CD4-positive, alpha-beta T cell treated with Interferon alpha-2 for 1 hour (primary cell): ENCODE results near the gene GPR176.

Experiments used
- DNase-seq, 2 donors: peaks; one replicate each; pipeline ENCODE4 v3.0.0-alpha.2; 2020 to 2022

GPR176 gene, protein sequence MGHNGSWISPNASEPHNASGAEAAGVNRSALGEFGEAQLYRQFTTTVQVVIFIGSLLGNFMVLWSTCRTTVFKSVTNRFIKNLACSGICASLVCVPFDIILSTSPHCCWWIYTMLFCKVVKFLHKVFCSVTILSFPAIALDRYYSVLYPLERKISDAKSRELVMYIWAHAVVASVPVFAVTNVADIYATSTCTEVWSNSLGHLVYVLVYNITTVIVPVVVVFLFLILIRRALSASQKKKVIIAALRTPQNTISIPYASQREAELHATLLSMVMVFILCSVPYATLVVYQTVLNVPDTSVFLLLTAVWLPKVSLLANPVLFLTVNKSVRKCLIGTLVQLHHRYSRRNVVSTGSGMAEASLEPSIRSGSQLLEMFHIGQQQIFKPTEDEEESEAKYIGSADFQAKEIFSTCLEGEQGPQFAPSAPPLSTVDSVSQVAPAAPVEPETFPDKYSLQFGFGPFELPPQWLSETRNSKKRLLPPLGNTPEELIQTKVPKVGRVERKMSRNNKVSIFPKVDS

DNA sequence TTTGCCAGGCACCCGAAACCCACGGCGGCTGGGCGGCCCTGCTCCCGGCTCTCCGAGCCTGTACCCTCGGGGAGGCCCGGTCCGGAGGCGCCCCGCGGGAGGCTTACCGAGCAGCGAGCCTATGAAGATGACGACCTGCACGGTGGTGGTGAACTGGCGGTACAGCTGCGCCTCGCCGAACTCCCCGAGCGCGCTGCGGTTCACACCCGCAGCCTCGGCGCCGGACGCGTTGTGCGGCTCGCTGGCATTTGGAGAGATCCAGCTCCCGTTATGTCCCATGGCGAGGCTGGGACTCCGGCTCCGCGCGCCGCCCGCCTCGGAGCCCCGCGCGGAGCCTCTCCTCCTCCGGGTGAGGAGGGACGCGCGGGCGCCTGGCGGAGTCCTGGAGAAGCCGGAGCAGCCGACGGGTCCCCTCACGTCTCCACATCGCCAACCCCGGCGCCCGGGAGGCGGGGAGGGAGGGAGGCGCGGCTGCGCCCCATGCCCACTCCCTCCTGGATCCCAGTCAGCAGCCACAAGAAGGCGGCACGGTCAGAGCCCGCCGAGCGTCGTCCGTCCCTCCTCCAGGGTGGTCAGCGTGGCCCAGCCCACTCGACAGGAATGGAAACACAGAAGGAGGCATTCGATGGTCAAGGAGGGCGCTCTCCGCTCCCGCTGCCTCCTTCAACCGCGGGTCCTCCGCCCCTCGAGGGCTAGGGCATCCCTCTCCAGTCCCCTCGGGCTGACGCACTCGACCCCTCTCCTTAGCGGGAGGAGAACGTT lies at the start of gene GPR176:
GPR176 (minus strand) TSS at position 519 of the 762 bp plus-strand sequence; CDS start at position 279, 240 bp downstream.
- peak in 1 of 2 donors; percentile 36 for DNase-seq

DNA sequence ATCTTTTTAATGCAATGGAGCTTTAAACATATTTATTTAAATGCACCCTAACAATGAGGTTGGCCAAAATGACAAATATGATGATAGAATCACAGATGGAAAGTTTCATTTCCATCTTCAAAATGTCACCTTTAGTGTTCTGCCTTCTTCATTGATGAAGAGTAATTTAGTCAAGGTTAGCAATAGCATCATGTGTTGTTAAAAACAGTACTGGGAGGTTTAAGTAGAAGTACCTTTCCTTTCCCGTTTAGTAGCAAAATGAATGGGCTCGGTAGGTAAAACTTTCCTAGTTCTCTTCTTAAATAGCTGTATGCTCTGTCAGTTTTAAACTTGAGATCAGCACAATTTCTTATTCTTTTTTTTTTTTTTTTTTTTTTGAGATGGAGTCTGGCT lies 48.9 kb upstream of the GPR176 start:
- DNase-seq, result no peak

DNA sequence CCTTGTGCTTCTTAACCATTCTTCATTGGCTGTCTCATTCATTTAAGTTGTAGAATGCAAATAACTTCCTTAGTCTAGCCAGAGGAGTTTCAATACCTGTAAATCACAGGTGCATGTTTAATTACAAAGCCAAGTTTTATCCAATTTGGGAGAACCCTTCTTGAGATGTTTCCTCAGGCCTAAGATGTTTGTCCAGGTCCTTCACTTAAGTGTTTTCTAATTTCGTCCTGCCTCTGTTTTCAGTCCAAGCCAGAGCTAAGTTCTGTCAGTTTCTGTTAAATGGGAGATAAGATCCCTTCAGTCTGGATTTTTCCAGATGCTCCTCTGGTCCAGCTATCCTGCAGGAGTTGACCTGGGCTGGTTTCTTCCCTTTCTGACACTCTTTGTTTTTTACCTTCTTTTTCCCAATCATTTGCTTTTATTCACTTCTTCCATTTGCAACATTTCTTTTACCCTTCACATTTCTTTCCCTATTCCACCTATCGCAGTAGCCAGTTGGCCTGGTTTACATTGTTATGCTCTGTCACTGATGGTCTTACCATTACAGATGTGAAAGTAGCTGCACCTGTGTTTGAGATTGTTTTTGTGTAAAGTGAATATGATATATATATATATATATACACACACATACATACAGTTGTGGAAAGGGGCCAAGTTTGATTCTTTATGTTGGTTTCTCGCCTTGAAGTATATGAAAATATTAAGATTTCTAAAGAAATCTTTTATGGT lies 48.4 kb upstream of the GPR176 start:
- DNase-seq, result no peak

DNA sequence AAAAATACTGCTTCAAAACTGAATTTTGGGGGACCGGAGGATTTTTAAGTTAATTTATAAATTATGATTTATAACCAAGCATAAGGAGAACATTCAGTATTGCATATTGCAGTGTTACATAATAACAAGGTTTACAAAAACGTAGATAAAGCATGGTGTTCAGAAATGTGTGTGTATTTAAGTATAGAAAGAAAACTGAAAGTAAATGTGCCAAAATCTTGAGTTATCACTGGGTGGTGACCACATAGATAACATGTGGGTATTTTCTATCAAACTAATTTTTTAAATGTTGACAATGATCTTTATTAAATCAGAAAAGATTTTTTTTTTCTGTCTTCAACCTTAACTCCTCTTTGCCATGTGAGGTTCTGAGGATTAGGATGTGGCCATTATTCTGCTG lies 46.5 kb upstream of the GPR176 start:
- DNase-seq, result peak in 1 of 2 donors; percentile 0

DNA sequence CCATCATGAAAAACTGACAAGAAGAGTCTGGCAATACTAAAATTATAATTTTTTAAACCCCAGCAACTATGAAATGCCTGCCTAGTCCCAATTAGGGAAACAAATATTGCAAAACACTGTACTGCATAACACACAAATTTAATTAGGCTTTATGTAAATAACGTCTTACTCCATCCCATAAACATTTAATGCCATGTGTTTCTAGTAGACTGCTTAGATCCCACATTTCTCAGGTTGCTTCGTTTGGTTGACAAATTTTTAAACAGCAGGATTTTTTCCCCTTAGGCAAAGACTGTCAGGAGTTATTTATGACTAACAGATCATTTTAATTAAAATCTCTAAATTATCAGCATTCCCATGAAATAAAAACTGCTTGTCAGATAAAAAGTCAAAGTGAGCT lies 43.7 kb upstream of the GPR176 start:
- DNase-seq, result no peak

DNA sequence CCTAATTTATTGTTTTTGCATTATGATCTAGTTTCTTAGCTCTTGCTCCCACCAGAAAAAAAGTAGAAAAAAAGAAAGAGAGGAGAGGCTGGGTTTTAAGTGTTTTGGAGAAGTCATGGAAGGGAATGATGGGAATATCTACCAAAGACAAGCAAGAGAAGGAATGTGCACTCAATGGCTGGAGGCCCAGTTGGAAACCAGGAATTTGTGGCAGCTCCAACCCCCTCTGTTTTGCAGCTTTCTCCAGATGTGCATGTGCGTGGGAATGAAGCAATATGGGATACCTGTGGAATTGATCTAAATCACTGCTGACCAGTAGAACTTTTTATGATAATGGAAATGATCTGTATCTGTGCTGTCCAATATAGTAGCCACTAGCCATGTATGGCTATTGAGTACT lies 41.0 kb upstream of the GPR176 start:
- no peak for DNase-seq

DNA sequence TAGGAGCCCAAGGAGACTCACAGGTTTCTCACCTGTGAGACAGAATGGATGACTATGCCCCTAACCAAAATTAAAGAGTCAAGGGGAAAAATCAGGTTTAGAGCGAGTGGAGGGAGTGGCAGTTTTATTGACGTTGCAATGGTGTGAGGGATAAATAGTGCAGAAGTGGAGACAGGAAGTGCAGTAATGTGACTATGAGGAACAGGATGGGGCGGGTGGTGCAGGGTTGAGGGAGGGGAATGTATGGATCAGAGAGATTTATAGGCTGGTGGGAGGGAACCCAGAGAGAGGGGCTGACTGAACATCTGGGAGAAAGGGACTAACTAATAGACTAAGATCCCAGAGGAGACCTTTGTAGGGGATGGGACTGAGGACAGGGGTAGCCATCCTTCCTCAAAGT lies 40.3 kb upstream of the GPR176 start:
- no peak for DNase-seq

DNA sequence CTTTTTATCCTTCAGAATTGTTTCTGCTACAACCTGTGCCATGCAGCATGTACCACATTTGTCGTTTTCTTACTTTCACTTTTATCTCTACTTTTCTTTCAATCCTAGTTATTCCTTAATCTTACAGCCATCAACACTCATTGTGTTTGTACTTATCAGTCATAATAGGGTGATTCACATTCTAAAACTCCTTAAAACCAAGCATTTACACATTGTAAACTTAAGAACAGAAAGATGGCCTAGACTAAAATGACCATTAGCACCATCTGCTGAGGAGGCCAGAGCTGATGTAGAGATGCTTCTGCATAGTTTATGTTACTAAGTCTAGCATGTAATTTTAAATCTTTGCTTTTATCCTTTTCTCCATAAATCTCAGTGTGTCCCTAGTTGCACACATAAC lies 39.3 kb upstream of the GPR176 start:
- DNase-seq, result no peak

DNA sequence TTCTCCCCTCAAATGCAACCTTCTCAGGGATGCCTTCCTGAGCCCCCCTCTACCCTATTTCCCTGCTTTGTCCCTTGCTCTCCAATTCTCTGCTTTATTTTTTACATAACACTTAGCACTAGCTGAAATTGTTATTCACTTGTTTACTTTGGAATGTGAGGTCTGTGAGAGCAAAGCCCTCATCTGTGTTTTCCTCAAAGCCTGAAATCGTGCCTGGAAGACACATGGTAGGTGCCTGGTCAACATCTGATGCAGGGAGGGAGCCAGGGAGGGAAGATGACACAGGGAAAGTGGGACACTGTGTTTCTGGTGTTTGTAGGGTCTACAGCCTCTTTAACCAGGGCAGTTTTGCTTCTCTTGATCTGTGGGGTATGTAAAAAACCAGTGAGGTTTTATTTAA lies 37.4 kb upstream of the GPR176 start:
- DNase-seq, result no peak

DNA sequence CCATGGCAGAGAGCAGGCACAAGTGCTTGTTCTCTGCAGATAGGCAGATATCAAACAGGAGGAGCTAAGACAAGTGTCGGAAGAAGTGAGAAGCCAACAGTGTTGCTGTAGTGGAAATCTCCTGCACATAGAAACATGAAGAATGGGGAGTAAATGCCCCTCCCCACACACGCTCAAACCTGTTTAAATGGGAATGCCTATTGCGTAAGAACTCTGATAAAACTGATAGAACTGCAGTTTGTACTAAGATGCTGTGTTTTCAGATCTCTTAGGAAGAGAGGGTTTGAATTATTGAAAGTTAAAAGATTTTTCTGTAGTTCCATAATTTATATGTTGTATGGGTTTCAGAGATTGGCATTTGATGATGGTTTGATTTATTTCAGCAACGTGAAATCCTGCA lies 33.5 kb upstream of the GPR176 start:
- DNase-seq, result no peak

DNA sequence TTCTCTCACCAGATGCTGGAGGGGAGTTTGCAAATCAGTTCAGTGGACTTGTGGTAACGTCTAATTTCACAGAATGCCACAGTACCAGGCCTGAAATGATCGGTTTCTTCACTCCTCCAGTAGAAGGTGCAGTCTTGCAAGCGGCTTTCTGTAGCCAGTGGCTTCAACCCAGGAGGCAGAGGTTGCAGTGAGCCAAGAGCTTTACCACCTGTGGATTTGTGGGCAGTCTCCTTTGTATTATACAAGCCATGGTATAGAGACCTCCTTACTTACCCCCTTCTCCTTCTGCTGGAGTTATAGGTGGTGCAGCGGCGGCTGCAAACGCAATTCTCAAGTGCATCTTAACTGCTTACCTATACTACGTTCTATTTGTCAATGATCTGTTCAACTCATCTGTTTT lies 31.5 kb upstream of the GPR176 start:
- no peak for DNase-seq

DNA sequence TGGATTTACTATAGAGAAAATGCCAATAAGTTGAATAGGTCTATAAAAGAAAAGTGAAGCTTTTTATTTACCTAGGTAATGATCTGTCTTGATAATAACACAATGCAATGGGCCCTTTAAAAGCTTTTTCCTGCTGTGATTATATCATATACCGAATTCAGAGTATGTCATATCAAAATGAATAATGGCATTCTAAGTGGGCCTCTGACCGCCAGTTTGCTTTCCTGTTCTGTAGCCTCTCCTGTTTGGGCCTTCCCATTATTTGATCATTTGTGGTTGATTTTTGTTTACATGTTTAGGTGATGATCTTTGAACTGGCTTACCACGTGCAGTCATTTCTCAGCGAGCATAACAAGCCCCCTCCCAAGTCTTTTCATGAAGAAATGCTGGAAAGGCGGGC lies 28.8 kb upstream of the GPR176 start:
- no peak for DNase-seq

DNA sequence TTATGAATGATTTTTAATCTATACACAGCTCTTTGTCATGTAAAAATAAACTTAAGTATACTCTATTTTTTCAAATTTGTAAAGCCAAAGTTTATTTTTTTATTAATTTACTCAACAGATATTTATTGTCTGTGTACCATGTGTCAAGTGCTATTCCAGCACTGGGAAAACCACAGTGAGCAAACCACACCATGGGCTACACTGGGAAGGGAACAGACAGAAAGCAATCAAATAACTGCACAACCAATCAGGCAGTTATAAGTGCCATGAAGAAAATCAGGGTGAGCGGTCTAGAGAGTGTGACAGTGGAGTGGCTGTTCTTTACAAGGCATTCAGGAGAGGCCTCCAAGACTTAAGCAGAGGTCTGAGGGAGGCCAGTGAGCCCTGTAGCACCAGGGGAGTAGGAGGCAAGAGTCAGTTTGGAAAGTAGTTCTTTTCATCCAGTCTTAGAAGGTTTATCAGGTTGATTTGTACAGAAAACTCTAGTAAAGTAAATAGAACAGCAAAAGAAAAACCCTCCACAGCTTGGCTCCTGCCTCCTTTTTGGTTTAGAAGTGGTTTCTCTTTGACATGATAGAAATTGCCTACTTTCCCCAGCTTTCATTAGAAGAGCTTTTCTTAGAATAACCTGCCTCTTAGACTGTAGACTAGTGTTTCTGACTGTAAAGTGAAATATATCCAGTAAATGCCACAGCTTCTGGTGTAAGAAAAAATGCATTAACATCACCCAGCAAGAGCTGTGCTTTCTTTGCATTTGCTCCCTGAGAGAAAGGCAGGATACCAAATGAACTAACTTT lies 27.5 kb upstream of the GPR176 start:
- no peak for DNase-seq

DNA sequence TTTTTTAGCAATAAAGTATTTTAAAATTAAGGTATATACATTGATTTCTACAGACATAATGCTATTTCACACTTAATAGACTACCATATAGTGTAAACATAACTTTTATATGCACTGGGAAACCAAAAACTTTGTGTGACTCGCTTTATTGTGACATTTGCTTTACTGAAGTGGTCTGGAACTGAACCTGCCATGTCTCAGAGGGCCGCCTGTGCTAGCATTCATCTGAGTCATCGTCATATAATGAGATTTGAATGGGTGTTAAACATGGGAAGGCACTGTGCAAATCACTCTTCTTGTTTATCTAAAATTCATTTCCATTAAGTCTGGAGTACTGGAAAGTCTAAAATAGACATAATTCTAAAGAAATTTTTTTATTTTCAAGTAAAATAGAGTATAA lies 26.8 kb upstream of the GPR176 start:
- DNase-seq, result no peak

DNA sequence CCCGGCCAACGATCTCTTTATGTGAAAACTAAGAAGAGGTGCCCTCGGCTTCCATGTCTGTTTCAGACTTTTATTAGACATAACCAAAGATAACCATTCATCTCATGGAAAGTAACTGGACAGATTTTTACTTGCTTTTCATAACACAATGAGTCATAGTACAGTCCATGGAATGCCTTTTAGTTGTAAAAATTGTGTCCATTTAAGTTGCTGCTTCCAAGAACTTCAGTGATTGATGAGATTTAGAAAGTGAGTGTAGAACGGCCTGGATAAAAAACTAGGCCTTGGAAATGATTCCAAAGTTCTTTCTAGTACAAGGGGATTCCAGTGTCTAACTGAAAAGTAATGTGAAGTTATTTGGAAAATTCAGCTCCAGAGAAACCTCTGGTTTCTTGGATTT lies 24.7 kb upstream of the GPR176 start:
- DNase-seq, result no peak

DNA sequence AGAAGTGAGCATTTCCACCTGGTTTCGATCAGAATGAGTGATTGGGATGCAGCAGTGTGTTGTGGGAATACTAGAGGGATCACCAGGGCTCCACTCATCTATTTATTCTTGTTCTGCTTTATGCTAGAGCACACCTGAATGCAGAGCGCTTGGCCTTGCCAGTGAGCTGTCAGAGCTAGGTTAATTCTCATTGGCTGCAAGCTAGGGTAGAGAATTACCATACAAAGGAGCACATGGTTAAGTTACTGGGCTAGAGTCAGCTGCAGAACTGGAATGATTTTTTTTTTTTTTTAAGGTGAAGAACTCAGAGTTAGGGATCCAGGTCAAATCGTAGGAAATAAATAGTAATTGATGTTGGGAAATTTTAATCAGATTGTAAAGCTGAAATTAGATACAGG lies 22.7 kb upstream of the GPR176 start:
- DNase-seq, result no peak

DNA sequence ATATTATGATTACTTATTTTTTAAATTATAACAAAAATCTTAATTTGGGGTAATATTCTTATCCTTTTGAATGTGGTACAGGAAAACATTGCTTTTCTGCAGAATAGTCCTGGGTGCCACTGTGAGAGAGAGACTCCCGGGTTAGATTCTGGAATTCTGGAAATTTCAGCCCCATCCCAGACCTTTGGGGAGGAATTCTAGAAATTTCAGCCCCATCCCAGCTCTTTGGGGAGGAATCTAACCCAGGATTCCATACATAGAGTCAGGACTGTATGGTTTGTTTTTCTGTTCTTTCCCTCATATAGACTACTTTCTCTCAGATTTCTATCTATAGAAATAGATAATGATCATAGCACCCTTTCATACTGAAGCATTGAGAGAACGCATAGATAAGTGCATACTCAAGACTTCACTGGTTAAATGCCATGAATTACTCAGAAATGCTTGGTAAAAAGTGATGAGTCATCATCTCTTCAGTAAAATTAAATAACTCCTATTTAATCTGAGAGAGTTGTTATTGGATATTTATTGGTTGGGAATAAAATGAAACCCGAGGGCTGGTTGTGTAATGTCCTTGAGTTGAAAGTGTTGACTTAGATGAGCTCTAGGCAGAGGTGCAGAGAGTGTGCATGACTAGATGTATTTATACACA lies 22.2 kb upstream of the GPR176 start:
- no peak for DNase-seq

DNA sequence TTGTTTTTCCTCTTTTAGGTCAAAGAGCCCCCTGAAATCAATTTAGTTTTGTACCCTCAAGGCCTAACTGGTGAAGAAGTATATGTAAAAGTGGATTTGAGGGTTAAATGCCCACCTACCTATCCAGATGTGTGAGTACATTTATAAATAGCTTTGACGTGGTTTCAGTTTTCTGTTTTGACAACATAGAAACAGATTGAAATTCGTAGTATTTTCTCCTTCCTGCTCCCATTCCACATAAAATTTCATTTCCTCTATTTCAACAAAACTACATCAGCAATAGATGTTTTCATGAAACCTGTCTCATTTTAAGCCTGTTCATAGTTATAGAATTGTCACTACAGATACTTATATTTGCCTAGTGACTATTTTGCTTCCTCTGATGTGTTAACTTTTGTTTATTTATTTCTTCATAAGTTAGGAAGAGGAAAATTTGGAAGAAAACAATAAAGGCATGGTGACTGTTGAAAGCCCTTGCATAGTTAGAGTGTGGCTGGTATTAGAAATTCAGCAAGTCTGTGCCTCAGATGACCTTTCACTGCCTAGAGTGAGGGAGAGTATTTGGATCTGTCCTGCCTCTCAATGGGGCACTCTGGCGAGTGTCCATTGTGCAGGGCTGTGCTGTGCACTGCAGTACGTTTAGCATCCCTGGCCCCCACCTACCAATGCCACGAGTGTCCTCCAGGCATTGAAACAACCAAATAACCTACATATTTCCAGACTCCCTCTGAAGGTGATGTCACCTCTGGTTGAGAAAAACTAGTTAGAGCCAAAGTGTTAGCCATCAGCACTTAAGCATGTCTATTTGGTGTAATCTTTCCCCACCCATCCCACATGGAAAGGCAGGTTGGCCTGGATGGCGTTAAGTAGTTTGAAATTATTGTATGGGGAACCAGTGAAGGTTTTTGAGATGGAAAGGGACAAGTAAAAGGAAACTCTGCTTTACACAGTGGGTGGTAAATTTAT lies 19.7 kb upstream of the GPR176 start:
- DNase-seq, result no peak

DNA sequence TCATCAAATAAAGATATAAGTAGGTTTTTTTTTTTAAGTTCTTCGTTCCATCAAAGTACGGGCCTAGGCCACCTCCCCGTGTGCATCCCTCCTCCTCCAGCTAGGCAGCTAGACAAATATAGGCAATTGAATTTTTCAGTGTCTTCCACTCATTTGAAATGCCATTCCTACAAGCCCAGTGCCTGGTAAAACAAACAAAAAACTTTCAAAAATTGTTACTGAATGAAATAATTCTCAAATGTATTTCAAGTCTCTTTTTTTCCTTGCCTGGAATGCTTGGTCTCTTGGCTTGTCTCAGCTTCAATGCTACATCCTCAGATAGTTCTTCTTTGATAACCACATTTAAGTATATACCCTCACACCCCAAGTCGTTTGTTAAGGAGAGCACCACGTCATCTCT lies 17.6 kb upstream of the GPR176 start:
- no peak for DNase-seq

DNA sequence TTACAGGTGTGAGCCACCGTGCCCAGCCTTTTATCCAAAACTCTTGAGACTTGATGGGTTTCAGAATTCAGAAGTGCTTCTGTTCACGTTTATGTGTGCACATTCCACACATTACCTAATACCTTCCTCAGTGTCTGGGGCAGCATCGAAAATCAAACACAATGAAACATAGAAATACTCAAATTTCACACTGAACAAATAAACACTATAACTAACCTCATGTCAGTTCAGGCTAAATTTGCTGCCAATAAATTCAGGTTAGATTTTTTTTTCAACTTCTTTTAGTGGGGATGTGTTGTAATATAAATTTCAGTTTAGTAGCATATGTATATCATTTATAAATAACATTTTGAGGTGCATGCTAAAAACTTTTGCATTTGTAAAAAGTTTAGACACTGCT lies 16.6 kb upstream of the GPR176 start:
- DNase-seq, result no peak

DNA sequence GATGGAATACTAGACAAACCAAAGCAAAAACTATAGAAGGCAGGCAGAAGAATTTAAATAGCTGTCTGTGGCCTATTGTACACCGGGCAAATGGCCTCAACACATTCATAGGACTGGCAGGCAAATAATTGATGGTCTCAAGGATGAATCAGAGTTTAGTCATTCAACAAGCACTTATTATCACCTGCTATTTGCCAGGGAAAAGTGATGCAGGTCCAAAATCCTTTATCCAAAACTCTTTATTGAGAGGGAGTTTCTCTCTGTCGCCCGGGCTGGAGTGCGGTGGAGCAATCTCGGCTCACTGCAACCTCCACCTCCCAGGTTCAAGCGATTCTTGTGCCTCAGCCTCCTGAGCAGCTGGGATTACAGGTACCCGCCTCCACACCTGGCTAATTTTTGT lies 16.1 kb upstream of the GPR176 start:
- DNase-seq, result no peak
